Endodermal cell (in vitro differentiated cells): Measurements from ENCODE around the gene ACP7. TPM values are rescaled to one million over a fixed set of nuclear protein-coding genes. Genes with fewer than 3 reads are reported as not detected.

Experiments
- DNase-seq: peaks from one replicate; pipeline ENCODE4 v3.0.0-alpha.2; 2017
- H3K27ac ChIP-seq: 2 replicates; pipeline ENCODE4 v1.5.1; 2013; ENCODE audit warnings: mild to moderate bottlenecking, low read depth, low read length, moderate library complexity
- H3K27me3 ChIP-seq: 2 replicates; pipeline ENCODE4 v1.6.1; 2013; ENCODE audit warnings: mild to moderate bottlenecking, low read length, moderate library complexity; ENCODE audit not compliant: insufficient read depth, control insufficient read depth, poor library complexity, severe bottlenecking
- H3K36me3 ChIP-seq: 2 replicates; pipeline ENCODE4 v1.7.0; 2013; ENCODE audit warnings: mild to moderate bottlenecking, low read length, moderate library complexity; ENCODE audit not compliant: control insufficient read depth, insufficient read depth
- H3K4me1 ChIP-seq: one replicate; pipeline ENCODE4 v1.7.0; 2013; ENCODE audit warnings: low read length; ENCODE audit not compliant: control insufficient read depth, insufficient read depth
- H3K4me3 ChIP-seq: 2 replicates; pipeline ENCODE4 v1.5.1; 2013; ENCODE audit warnings: mild to moderate bottlenecking, low read length, moderate library complexity
- H3K9ac ChIP-seq: 2 replicates; pipeline ENCODE4 v1.6.1; 2013; ENCODE audit warnings: mild to moderate bottlenecking, low read length, moderate library complexity; ENCODE audit not compliant: poor library complexity, severe bottlenecking; ENCODE audit errors: extremely low read depth
- H3K9me3 ChIP-seq: 2 replicates; pipeline ENCODE4 v1.6.1; 2013; ENCODE audit warnings: mild to moderate bottlenecking, low read length, moderate library complexity; ENCODE audit not compliant: control insufficient read depth
- H3K27ac Mint-ChIP-seq: 2 replicates; pipeline ENCODE4 v1.8.0; 2020; ENCODE audit warnings: mixed read lengths
- H3K27me3 Mint-ChIP-seq: 2 replicates; pipeline ENCODE4 v1.8.0; 2021; ENCODE audit warnings: mild to moderate bottlenecking, mixed read lengths; ENCODE audit not compliant: insufficient read depth
- H3K36me3 Mint-ChIP-seq: 2 replicates; pipeline ENCODE4 v1.8.0; 2020; ENCODE audit warnings: low read depth, mixed read lengths
- H3K4me1 Mint-ChIP-seq: 2 replicates; pipeline ENCODE4 v1.8.0; 2020; ENCODE audit warnings: mixed read lengths
- H3K4me3 Mint-ChIP-seq: 2 replicates; pipeline ENCODE4 v1.8.0; 2020; ENCODE audit warnings: mild to moderate bottlenecking, moderate library complexity, mixed read lengths
- H3K9me3 Mint-ChIP-seq: 2 replicates; pipeline ENCODE4 v1.8.0; 2020; ENCODE audit warnings: mild to moderate bottlenecking, mixed read lengths
- CTCF ChIP-seq: fragments of 200-600 bp; sonication (generic); conservative IDR thresholded peaks from 2 replicates; pipeline ENCODE4 v1.5.0; 2021; ENCODE audit warnings: antibody characterized with exemption, mild to moderate bottlenecking
- WGBS, 2 experiments: methylation state at CpG; one replicate each; pipeline versions ENCODE4 v1.1.5 to v1.1.7; 2013; ENCODE audit warnings: missing lambda C conversion rate in 2 of 2, mixed read lengths in 1 of 2; ENCODE audit not compliant: insufficient coverage in 1 of 2, insufficient read length in 1 of 2; 5-methylcytosine and 5-hydroxymethylcytosine counted together
- total RNA-seq, 2 donors: library from RNA; stranded (reverse); fragmentation: NEBNext Ultra II Directional in 1 of 2; extraction: Animal tissue kit (Norgen Biotek cat#: 25700) in 1 of 2; gene quantifications; 2 replicates in 1 of 2; 3 replicates in 1 of 2; pipeline ENCODE4 v1.2.1, GENCODE V29; 2021

The ACP7 gene
- total RNA-seq, 2 donors from 2014 or later, result 0.29 TPM; not detected in 1

GRCh38 chr19:39074205-39074692 lies 9.9 kb upstream of the ACP7 start:
- 57 to 84% methylated on average over 1 to 3 of the region's 3 CpGs for WGBS, 2 experiments
- H3K9me3 ChIP-seq, result no peaks in the 10 kb centered on the region
- H3K9ac ChIP-seq, result no peak overlapping the region
- no peak overlapping the region for H3K4me3 ChIP-seq
- H3K9me3 Mint-ChIP-seq, result no peaks in the 10 kb centered on the region
- no peak for DNase-seq
- no peaks in the 10 kb centered on the region for H3K36me3 Mint-ChIP-seq
- TF ChIP-seq CTCF, result no peak
- H3K27ac ChIP-seq, result no peak overlapping the region
- H3K27me3 ChIP-seq, result no peaks in the 10 kb centered on the region
- H3K4me1 Mint-ChIP-seq, result peaks cover 5% of the 10 kb centered on the region
- H3K4me3 Mint-ChIP-seq, result no peak overlapping the region
- H3K36me3 ChIP-seq, result no peaks in the 10 kb centered on the region
- peaks cover 9% of the 10 kb centered on the region for H3K27me3 Mint-ChIP-seq
- H3K27ac Mint-ChIP-seq, result no peak overlapping the region
- H3K4me1 ChIP-seq, result no peaks in the 10 kb centered on the region

- no peak overlapping the region for H3K9ac ChIP-seq
- H3K27me3 Mint-ChIP-seq, result peaks cover 9% of the 10 kb centered on the region
- no peak overlapping the region for H3K27ac Mint-ChIP-seq
- H3K4me1 Mint-ChIP-seq, result peaks cover 5% of the 10 kb centered on the region
- H3K27me3 ChIP-seq, result no peaks in the 10 kb centered on the region
- no peaks in the 10 kb centered on the region for H3K9me3 Mint-ChIP-seq
- no peak overlapping the region for H3K4me3 ChIP-seq
- no peaks in the 10 kb centered on the region for H3K36me3 ChIP-seq
- no peak overlapping the region for H3K27ac ChIP-seq
- no peak for TF ChIP-seq CTCF
- H3K4me3 Mint-ChIP-seq, result no peak overlapping the region
- no peaks in the 10 kb centered on the region for H3K36me3 Mint-ChIP-seq
- DNase-seq, result no peak
- no peaks in the 10 kb centered on the region for H3K4me1 ChIP-seq
- WGBS, 2 experiments, result 90 to 94% methylated on average over 5 to 6 of the region's 6 CpGs
- no peaks in the 10 kb centered on the region for H3K9me3 ChIP-seq
Measured at GRCh38 chr19:39074942-39075341, 9.2 kb upstream of the ACP7 start.

GRCh38 chr19:39077323-39077722 lies 6.8 kb upstream of the ACP7 start:
- TF ChIP-seq CTCF, result no peak
- H3K4me1 ChIP-seq, result no peaks in the 10 kb centered on the region
- no peaks in the 10 kb centered on the region for H3K9me3 ChIP-seq
- H3K9ac ChIP-seq, result no peak overlapping the region
- Mint-ChIP-seq H3K4me1 (no peaks in the 10 kb centered on the region), H3K27ac (no peak overlapping the region), H3K9me3 (no peaks in the 10 kb centered on the region), H3K4me3 (no peak overlapping the region), H3K27me3 (peaks cover 22% of the 10 kb centered on the region), H3K36me3 (no peaks in the 10 kb centered on the region)
- WGBS, 2 experiments, result 86 to 90% methylated on average over 11 of the region's 11 CpGs
- no peaks in the 10 kb centered on the region for H3K36me3 ChIP-seq
- peaks cover 9% of the 10 kb centered on the region for H3K27me3 ChIP-seq
- no peak for DNase-seq
- H3K4me3 ChIP-seq, result no peak overlapping the region
- no peak overlapping the region for H3K27ac ChIP-seq
